Suprapubic skin (tissue), 3 donors: ENCODE results near the gene NAPG.

ENCODE experiments used
- CTCF ChIP-seq, 2 donors: fragments of 200-600 bp in 1 of 2; fragments of 450-650 bp in 1 of 2; sonication (generic) in 1 of 2; IDR thresholded peaks; one replicate each; pipeline ENCODE4 v1.5.1; 2016 to 2019; ENCODE audit warnings: antibody characterized with exemption in 2 of 2, mild to moderate bottlenecking in 1 of 2, moderate library complexity in 1 of 2
- POLR2AphosphoS5 ChIP-seq, 3 donors: sonication (generic); formaldehyde crosslinking; IDR thresholded peaks; one replicate each; pipeline ENCODE4 v1.6.1; 2017; ENCODE audit warnings: antibody characterized with exemption in 3 of 3

- TF ChIP-seq CTCF (IDR thresholded peaks at IDR 0.05), result no peak
- TF ChIP-seq POLR2AphosphoS5 (IDR thresholded peaks at IDR 0.05), result no peak
Observed at GRCh38 chr18:10497206-10497749, 28.5 kb upstream of the NAPG start.
